Ammon's horn (tissue), 1 donor: Measurements from ENCODE around the gene FGF1.

Experiments
- DNase-seq: peaks from one replicate; pipeline ENCODE4 v3.0.0-alpha.2; 2016; ENCODE audit warnings: low spot score

The FGF1 gene

DNA sequence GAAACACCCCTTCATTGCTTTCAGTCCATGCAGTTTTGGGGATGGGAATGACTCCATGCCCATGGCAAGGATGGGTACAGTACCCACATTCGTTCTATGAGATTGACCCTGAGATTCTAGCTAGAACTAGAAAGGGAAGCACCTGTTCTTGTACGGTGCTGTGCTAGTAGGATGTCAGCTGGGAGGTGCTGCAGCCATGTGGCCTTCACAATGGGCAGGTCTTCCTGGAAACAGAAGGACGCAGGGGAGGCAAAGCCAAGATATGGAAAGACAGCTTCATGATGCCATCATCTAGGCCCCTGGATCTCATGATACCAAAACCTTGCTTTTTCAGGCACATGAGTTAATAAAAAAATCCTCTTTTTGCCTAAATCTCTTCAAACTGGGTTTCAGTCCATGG, 10.5 kb upstream of the FGF1 start:
- DNase-seq = no peak

DNA sequence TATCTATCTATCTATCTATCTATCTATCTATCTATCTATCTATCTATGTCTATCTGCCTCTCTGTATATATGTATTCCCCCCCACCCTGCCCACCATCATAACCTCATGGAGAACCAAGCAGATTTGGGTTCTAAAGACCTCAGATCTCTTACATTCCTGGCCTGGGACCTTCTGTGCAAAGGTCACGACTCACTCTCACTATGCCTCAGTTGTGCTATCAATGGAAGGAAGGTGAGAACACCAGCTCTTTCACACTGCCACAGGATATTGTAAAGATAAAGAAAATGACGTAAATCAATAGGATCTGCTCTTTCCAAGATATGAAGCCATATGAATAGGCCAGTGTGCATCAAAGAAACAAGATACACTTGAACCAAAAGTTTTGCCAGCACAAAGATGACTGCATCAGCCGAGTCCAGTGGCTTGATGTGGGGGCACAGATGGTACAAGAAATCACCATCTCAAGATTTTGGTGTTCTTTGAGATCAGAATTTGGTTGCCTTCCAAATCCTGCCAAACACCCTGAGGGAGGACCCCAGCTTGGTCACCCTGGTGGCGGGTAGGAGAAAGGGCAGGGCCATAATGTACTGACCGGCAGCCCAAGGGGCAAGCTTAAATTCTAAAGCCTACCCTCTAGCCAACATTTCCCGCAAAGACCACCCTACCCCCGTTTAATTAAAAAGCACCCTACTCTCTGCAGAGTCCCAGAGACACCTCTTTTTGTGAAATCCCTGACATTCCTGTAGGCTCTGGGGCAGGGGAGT, 8.4 kb upstream of the FGF1 start:
- DNase-seq = no peak

DNA sequence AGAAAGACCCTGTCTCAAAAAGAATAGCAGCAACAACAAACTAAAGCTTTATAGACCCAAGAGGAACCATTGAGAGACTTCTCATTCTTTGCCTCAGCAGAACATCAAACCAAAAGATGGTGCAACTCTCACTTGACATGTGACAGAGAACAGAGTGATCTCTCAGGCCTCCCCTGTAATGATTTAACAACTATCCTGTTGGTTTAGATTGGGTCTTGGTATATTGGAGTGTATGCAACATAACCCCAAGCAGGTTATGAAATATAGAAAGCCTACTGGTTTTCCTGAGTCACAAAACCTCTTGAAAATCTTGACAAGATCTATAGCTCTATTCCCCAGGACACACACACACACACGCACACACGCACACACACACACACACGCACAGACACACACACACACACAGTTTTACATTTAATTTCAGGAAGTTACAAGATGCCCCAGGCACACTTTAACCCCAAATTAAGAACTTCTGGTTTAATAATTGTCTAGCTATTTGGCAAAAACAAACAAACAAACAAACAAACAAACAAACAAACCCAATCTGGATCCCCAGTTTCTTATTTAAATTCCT, 6.5 kb upstream of the FGF1 start:
- DNase-seq = no peak

DNA sequence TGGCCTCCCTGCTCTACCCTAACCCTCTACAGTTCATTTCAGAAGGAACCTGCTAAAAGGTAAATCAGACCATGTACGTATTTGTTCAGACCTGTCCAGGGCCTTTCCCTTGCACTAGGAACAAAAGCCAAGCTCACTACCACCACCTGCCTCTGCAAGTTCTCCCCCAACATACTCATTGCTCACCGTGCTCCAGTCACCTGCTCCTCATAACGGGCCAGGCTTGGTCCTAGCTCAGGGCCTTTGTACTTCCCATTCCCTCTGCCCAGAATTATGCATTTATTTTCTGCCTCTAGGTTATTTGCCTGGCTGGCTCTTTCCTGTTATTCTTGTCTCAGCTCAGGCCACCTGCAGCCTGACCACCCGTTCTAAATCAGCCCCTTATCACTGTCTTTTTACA, 4.8 kb upstream of the FGF1 start:
- no peak for DNase-seq

DNA sequence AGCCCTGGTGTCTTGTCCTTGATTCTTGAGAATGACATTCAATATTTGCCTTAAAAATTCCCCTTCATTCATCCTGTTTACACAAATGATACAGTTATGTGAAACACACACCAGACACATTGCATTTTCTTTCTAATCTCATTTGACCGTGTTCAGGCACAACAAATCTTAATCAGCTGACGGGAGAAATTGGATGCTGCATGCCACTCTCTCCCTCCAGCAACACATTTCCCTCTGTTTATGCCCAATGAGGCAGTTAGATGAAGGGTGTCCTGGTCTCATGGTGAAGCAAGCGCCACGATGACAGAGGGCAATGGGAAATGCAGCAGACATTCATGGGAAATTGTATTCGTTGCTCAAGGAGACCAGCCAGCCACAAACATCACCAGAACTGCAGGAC, 3.2 kb upstream of the FGF1 start:
- peak; percentile 43 for DNase-seq

DNA sequence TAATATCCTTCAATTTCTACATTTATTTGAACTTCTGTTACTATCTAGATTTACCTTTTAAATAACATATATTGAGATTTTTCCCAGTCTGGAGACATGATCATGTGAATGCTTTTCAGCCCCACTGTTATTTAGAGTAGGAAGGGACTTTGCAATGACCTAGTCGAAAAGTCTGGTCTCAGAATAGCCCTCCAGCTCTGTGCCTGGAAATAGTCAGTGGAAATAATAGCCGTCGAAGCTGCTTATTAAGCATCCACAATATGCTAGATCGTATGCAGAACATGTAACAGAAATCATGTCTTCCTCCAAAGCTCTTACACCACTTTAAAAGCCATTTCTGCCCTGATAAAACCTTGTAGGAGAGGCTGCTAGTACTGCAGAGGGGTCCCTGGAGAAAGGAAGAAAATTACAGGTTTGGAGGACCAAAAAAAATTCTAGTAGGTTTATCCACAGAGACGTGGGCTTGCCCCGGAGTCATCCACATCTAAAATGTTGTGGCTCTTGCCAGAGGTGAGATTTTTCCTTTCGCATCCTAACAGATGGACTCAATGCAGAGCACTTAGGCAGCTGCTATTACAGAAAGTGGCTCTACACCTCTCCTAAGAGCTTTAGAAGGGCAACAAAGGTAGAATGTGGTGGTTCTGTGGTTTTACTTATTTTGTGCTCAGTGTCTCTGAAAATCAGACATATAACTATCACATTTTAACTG, 2.5 kb upstream of the FGF1 start:
- DNase-seq = no peak

DNA sequence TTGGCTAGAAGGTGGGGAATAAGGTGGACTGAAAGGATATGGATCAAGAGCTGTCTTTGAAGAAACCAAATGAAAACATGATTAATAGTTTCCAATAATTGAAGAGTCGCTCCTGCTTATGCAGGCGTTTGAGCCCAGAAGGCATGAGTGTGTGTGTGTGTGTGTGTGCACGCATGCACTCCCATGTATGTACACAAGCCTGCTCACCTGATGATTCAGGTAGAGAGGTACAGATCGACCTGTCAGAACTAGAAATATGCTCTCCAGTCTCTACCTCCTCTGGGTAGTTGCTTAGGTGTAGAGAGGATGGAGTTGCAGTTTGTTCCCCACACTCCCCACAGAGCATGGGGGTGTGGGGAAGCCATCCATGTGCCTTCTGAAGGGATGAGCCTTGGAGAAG, 1.1 kb upstream of the FGF1 start:
- no peak for DNase-seq

DNA sequence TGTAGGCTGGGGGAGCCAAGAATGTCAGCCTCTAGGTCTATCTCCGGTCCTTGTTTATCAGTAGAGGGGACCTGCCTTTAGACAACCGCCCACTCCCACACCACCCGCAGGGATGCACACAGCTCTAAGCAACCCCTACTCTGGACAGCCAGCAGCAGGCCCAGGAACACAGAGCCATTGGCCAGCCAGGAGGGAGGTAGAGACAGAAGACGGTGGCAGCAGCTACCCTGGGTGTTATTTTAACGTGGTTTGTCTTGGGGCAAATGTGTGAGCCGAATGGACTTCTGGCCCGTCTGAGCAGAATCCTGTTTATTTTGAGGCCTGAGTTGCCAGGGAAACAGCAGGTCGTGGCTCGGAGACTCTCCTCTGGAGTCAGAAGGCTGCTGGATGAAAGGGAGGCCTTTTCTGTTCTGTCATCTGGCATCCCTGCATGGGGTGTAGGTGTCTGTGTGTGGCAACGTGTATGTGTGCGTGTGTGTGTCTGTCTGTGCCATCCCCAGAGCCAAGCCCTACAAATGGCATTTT, 382 bp upstream of the FGF1 start:
- peak; percentile 60 for DNase-seq

DNA sequence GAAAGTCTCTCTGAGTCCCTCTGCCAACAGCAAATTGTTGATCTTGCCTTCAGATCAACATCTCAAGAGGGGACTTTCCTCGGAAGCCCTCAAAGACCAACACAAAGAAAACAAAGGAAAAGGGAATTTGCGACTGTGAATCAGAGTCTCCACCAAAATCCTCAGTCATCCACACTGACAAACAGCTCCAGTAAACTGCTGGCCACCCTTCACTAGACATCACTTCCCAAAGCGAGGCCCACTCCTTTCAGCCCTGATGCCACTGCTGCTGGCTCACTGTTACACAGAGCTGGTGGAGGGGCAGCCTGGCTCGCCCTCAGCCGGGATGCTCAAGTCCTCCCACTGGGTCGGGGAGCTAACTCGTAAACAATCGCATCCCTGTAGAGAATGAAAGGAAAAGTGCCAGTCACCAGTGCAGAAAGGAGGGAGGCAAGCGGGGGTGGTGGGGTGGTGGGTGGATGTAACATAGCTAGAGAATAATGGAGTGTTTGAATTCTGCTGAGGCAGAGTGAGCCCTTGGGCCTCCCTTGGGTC, 1.3 kb downstream of the FGF1 start:
- DNase-seq = peak; percentile 97

DNA sequence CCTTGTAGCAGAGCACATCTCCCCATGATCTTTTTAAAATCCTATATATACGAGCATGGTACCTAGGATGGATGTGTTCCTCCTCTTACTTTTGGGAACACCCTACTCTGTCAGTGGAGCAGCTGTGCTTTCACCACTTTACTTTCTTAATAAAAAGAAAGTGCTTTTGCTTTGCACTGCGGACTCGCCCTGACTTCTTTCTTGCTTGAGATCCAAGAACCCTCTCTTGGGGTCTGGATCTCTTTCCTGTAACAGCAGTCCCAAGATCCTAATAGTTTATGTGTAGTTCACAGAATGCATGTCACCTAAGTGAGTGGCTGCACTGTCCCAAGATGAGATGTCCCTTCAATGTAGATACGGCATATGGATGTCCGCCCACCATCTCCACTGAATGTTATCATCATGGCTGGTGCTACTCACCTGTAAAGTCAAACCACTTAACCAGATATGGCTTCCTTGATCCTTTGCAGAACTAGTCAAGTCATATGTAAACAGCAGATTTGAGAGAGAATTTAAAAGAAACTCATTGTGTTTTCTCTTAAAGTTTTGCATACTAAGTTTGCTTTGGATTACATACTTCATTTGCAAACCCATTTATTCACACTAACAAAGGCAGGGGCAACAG, 1.9 kb downstream of the FGF1 start:
- no peak for DNase-seq

DNA sequence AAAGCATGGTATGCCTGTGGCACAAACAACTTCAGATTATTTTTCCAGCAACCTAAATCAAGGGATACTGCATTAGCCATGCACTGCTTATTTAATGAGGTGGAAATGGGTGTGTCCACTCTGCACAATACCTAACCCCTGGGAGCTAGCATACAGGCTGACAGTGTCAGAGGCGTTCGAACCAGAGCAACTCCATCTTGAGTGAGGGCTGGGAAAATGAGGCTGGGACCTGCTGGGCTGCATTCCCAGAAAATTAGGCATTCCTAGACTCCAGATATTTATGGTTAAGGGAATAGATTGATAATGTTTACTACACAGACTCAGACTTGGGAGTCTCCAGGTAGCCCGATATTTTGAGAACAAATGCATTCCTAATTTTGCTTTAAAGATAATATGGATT, 2.8 kb downstream of the FGF1 start:
- DNase-seq = no peak

DNA sequence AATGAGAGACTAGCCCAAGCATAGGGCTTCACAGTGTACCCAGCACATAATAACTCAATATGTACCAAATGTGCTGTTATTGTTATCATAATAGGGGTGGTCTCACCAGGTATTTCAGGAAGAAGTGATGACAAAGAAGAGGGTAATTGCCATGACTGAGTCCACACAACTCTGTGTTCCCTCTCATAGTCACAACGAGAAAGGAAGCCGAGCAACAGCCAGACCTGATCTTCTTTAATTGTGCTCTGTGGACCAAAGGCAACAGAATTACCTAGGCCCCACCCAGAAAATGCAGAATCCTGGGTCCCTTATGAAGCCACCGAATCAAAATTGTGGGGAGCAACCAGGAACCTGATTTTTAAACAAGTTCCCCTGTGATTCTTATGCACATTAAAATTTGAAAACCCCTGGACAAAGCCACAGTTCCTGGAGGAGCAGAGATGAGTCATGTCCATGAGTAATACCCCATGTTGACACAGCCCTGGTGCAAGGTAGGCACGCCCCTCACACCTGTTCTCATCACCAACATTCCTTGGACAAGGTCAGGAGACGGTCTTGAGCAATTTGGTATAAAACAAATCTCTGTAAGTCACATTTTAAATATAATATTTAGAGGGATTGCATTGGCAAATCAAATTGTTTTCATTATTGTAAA, 5.2 kb downstream of the FGF1 start:
- no peak for DNase-seq

DNA sequence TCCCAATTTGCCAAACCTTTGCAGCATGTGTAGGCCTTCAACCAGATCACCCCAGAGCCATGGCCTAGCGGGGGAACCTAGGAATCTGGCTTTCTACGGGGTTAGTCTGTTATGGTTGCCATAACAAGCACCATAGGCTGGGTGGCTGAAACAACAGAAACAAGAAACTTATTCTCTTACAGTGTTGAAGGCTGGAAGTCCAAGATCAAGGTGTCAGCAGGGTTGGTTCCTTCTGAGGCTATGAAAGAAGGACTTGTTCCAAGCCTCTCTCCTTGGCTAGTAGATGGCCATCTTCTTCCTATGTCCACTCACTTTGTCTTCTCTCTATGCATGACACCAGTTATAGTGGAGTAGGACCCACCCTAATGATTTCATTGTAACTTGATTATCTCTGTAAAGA, 6.1 kb downstream of the FGF1 start:
- no peak for DNase-seq

DNA sequence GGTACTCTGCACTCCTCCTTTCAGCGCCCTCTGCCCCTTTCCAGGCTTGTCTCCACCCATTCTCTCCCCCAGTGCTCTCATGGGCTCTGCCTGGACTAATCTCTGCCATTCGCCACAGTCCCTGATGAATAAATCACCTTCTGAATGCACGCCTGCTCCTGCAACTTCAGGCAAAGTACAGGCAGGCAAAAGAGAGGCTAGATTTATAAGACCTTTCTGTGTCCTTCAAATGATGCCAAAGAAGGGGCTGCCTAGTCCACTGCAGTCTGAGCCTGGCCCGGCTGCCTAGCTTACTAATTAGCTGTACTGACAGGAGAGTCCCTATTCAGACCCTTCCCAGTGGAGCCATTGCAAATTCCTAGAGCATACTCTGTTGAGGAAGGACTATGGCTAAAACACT, 7.4 kb downstream of the FGF1 start:
- peak; percentile 51 for DNase-seq

DNA sequence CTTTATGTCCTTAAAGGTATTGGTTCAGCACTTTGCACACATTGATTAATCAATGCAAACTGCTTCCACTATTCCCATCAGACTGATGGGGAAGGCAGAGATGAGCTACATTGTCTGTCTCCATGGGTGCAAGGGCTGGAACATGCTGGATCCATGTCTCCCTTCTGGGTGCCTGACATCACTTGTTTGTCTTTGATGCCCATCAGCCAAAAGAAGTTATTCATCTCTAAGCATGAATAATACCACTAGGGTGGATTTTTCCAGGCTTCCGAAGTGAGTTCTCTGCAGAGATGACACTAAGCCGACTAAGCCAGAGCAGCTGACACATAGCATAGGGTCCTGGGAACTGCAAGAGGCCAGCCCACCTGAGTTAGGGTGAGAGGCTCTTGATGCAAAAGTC, 8.7 kb downstream of the FGF1 start:
- DNase-seq = peak; percentile 49

DNA sequence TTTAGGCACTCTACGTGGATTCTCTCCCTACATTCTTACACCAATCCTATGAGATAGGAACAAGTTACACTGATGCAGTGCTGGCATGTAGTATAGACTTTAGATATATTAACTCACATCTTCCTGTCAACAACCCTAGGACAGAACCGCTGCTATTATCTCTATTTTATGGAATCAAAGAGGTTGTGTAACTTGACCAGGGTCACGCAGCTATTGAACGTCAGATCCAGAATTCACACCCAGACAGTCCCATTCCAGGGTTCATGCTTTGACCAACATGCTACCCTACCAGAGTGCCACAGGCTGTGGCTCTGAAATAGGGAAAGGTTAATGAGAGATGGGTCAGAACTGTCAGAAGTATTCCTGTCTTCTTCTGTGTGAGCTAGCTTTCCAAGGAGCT, 9.6 kb downstream of the FGF1 start:
- DNase-seq = no peak

DNA sequence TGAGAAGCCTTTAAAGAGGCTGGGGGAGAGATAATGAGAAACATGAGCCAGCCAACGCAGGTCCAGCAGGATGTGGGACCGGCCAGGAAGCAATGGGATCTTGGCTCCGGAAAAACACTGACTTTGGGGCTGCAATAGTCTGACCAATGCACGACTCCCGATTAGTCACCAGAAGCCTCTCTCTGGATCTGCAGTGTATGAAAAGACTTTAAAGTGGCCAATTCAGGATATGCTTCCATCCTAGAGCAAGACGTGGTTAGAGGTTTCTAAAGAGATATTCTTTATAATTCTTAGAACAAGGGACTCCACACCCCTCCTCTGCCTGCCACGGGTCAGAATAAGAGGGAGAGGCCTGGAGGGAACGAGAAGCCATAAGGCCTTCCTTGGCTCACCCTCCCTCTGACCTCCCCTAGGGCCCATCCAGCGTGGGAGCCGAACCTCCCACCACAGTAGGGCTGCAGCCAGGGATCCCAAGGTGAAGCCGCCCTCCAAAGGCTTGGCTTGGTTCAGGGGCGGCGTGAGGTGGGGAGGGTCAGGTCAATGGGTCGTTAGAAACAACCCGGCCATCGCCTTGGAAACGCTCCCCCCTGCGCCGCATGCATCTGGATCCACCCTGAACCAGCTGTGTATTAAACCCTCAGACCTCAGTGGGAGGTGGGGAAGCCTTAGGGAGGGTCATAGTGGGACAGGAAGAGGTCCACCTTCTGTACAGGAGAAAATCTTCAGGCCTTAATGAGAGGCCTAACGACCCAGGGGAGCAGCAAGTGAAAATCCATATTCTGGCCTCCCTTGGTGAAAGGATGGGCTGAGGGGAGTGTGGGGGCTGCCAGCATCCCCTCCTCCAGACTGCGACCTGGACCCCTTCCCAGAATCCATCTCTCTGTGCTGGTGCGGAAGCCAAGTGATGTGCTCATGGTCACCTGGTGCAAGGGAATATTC, 11.1 kb downstream of the FGF1 start:
- DNase-seq = no peak

DNA sequence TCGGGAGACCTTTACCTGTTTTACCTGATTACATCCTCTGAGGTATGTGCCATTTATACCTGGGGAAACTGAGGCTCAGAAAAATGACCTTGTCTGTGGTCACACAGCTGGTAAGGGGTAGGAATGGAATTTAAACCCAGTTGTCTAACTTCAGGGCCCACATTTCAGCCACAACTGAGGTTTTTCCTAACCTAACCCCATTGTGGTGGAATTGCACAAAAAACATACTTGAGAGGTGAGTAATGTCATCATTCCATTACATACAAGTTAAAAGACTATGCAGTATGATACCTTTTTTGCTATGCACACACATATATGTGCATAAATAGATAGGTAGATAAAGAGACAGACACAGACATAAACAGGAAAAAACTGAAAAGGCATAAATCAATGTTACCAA, 14.1 kb downstream of the FGF1 start:
- DNase-seq = no peak

DNA sequence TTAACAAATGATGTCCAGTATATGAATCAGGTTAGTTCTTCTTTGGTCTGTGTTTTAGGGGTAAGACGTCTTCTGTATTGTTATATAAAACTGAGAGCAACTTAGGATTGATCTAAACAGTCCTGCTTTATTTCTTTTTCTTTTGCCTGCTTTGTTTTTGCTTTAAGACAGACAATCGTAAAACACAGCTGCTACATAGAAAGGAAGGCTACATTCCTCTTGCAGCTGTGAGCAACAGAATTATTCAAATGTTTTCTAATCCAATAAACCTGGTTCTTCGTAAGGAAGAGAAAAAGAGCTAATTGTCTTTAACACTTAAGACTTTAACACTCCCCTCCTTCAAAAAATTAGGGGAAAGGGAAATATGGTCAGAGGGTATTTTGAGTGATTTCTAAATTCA, 14.6 kb downstream of the FGF1 start:
- DNase-seq = no peak

DNA sequence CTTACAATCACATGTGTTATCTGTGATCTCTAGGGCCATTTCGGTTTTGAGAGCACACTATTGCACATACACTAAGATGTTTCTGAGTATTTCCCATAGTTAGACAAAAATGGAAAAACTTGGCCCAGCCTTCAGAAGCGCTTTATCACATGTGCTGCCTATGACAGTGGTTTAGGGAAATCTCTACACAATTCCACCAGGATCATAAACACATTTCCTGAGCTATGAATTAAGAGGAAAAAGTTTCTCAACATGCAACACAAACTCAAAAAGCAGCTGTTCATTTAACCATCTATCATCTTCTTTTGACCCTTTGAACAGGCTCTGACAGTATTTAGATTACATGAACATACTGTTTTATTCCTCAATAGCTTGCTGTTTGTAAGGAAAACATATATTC, 15.1 kb downstream of the FGF1 start:
- DNase-seq = no peak

DNA sequence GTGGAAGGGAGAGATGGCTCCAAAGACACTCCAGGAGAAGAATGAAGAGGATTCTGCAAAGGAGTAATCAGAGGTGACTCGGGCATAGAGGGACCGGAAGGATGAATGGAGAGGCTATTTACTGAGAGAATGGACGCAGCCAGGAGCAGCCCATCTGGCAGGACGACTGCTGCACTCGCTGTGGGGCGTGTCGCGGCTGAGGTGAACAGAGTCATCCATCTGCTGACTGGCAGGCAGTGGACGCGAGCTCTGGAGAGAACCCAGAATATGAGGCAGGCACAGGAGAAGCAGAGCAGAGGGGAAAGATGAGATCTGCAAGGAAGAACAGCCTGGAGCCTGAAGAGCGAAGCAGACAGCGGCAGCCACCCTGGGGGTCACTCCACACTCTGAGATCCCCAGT, 16.4 kb downstream of the FGF1 start:
- DNase-seq = no peak
